Right ventricle myocardium superior (tissue), 1 donor: Measurements from ENCODE around the gene ZBTB12. TPM values are rescaled to one million over a fixed set of nuclear protein-coding genes. Genes with fewer than 3 reads are reported as not detected.
"Not testable (repeated sequence)": the region's sequence is repeated elsewhere in the genome, so short reads cannot be mapped to it uniquely, and the experiment has no call there.

Experiments used
- ATAC-seq: fragments of 200-7000 bp; cut with Tn5 transposase; one replicate; pipeline ENCODE4 v1.9.1; 2020; ENCODE audit warnings: mild to moderate bottlenecking; ENCODE audit not compliant: poor library complexity
- DNase-seq: peaks from one replicate; pipeline ENCODE4 v3.0.0-alpha.2; 2020
- intact Hi-C: fragments of 100-400 bp; cut with DNase I; formaldehyde crosslinking; loops from one replicate; pipeline ENCODE4 v1.11.2; 2022
- total RNA-seq: library from RNA; stranded (reverse); fragmentation: NEBNext Ultra II Directional; extraction: Animal tissue kit (Norgen Biotek cat#: 25700); gene quantifications from one replicate; pipeline ENCODE4 v1.2.1, GENCODE V29; 2021
- donor health status: DM: no; HTN: yes; CAD: no; lungs with severe emphysema.

Gene ZBTB12
- total RNA-seq, 1 donor from 2014 or later = 3.1 TPM

GRCh38 chr6:31864123-31864562, 37.7 kb downstream of the ZBTB12 start:
- ATAC-seq = not testable (repeated sequence)

GRCh38 chr6:31862344-31863235, 39.3 kb downstream of the ZBTB12 start, which contains the start of gene NEU1:
Gene NEU1 (minus strand): TSS chr6:31862821. CDS start chr6:31862776, 45 bp downstream.
- intact Hi-C loops = no loop called here
- ATAC-seq (peak; percentile 99), DNase-seq (peak; percentile 100)

More at GRCh38 chr6:31864123-31864562, 37.7 kb downstream of the ZBTB12 start:
- intact Hi-C loops, DNase-seq: not testable (repeated sequence)

- intact Hi-C loops = no loop called here
- ATAC-seq = no peak
- DNase-seq = peak; percentile 24
Measured at GRCh38 chr6:31861919-31862343, 40.0 kb downstream of the ZBTB12 start.

- no peak for ATAC-seq
- peak; percentile 37 for DNase-seq
Measured at GRCh38 chr6:31861150-31861549, 40.7 kb downstream of the ZBTB12 start.

GRCh38 chr6:31860349-31860748, 41.5 kb downstream of the ZBTB12 start:
- peak; percentile 23 for DNase-seq
- no peak for ATAC-seq
- intact Hi-C loops = no loop called here

More at GRCh38 chr6:31861150-31861549, 40.7 kb downstream of the ZBTB12 start:
- intact Hi-C loops = no loop called here

GRCh38 chr6:31859923-31860322, 42.0 kb downstream of the ZBTB12 start:
- no peak for DNase-seq

GRCh38 chr6:31858707-31859106, 43.2 kb downstream of the ZBTB12 start:
- intact Hi-C loops = no loop called here
- DNase-seq (peak; percentile 1), ATAC-seq (no peak)

More at GRCh38 chr6:31859923-31860322, 42.0 kb downstream of the ZBTB12 start:
- ATAC-seq = no peak
- intact Hi-C loops = no loop called here

- ATAC-seq, intact Hi-C loops: not testable (repeated sequence)
- DNase-seq = peak; percentile 4
Measured at GRCh38 chr6:31857774-31858173, 44.1 kb downstream of the ZBTB12 start.

- intact Hi-C loops, ATAC-seq: not testable (repeated sequence)
Measured at GRCh38 chr6:31851980-31852718, 49.7 kb downstream of the ZBTB12 start.

GRCh38 chr6:31851485-31851832, 50.4 kb downstream of the ZBTB12 start:
- ATAC-seq = no peak
- DNase-seq = no peak
- intact Hi-C loops = no loop called here

More at GRCh38 chr6:31851980-31852718, 49.7 kb downstream of the ZBTB12 start:
- DNase-seq = not testable (repeated sequence)

- DNase-seq (no peak), ATAC-seq (no peak)
- intact Hi-C loops = no loop called here
Measured at GRCh38 chr6:31850765-31851484, 51.0 kb downstream of the ZBTB12 start.

Other genes starting within 250 kb of the ZBTB12 start
- 253 TPM for gene BAG6, start 249.4 kb downstream of the ZBTB12 start, total RNA-seq
- gene APOM, start 246.2 kb downstream of the ZBTB12 start, total RNA-seq = 1.9 TPM
- gene C6orf47, start 241.3 kb downstream of the ZBTB12 start, total RNA-seq = 16.5 TPM
- 19.2 TPM for gene GPANK1, start 237.1 kb downstream of the ZBTB12 start, total RNA-seq
- gene CSNK2B, start 236.0 kb downstream of the ZBTB12 start, total RNA-seq = 95.1 TPM
- gene LY6G5B, start 232.1 kb downstream of the ZBTB12 start, total RNA-seq = 2.8 TPM
- 1.3 TPM for gene LY6G5C, start 221.0 kb downstream of the ZBTB12 start, total RNA-seq
- gene ABHD16A, start 198.8 kb downstream of the ZBTB12 start, total RNA-seq = 27.9 TPM
- not detected for gene LY6G6F, start 195.2 kb downstream of the ZBTB12 start, total RNA-seq
- not detected for gene LY6G6D, start 186.7 kb downstream of the ZBTB12 start, total RNA-seq
- gene LY6G6C, start 180.3 kb downstream of the ZBTB12 start, total RNA-seq = not detected
- gene MPIG6B, start 178.7 kb downstream of the ZBTB12 start, total RNA-seq = 0.13 TPM
- 32.9 TPM for gene DDAH2, start 172.8 kb downstream of the ZBTB12 start, total RNA-seq
- 86.8 TPM for gene CLIC1, start 165.6 kb downstream of the ZBTB12 start, total RNA-seq
- gene MSH5, start 162.1 kb downstream of the ZBTB12 start, total RNA-seq = 1.8 TPM
- 0.86 TPM for gene SAPCD1, start 139.4 kb downstream of the ZBTB12 start, total RNA-seq
- 9.5 TPM for gene VWA7, start 124.8 kb downstream of the ZBTB12 start, total RNA-seq
- 22.1 TPM for gene VARS1, start 106.3 kb downstream of the ZBTB12 start, total RNA-seq
- gene LSM2, start 95.1 kb downstream of the ZBTB12 start, total RNA-seq = 23.0 TPM
- gene HSPA1L, start 86.8 kb downstream of the ZBTB12 start, total RNA-seq = 2.0 TPM
- gene HSPA1A, start 86.5 kb downstream of the ZBTB12 start, total RNA-seq = 324 TPM
- gene HSPA1B, start 74.3 kb downstream of the ZBTB12 start, total RNA-seq = 236 TPM
- gene NEU1, start 39.3 kb downstream of the ZBTB12 start, total RNA-seq = 24.1 TPM
- gene SLC44A4, start 23.1 kb downstream of the ZBTB12 start, total RNA-seq = not detected
- 15.5 TPM for gene EHMT2, start 4.4 kb downstream of the ZBTB12 start, total RNA-seq
- 7.6 TPM for gene C2, start 25.6 kb upstream of the ZBTB12 start, total RNA-seq
- gene CFB, start 44.0 kb upstream of the ZBTB12 start, total RNA-seq = 5.5 TPM
- gene NELFE, start 56.9 kb upstream of the ZBTB12 start, total RNA-seq = 39.6 TPM
- gene SKIC2, start 57.1 kb upstream of the ZBTB12 start, total RNA-seq = 33.6 TPM
- 7.5 TPM for gene DXO, start 70.1 kb upstream of the ZBTB12 start, total RNA-seq
- 61.5 TPM for gene C4A, start 80.0 kb upstream of the ZBTB12 start, total RNA-seq
- gene C4B, start 112.7 kb upstream of the ZBTB12 start, total RNA-seq = 58.3 TPM
- not detected for gene CYP21A2, start 136.3 kb upstream of the ZBTB12 start, total RNA-seq
- 65.8 TPM for gene TNXB, start 207.3 kb upstream of the ZBTB12 start, total RNA-seq
- gene ATF6B, start 226.2 kb upstream of the ZBTB12 start, total RNA-seq = 21.5 TPM
- gene FKBPL, start 228.2 kb upstream of the ZBTB12 start, total RNA-seq = 2.5 TPM
- gene PRRT1, start 249.9 kb upstream of the ZBTB12 start, total RNA-seq = 0.51 TPM